Right lobe of liver (tissue), 4 donors: ENCODE data around the gene PAPLN.

ENCODE experiments used
- POLR2A ChIP-seq: fragments of 450-650 bp; IDR thresholded peaks from one replicate; pipeline ENCODE4 v1.6.1; 2017; ENCODE audit warnings: antibody characterized with exemption, mild to moderate bottlenecking
- TF ChIP-seq, protein P1 (sequence below), 4 donors: fragments of 200-600 bp in 3 of 4; fragments of 450-650 bp in 1 of 4; IDR thresholded peaks; one replicate each; pipeline versions ENCODE4 v1.5.1 to v1.8.0; 2016 to 2022; ENCODE audit warnings: antibody characterized with exemption in 4 of 4, mild to moderate bottlenecking in 2 of 4
- donor health status: DM: no; HTN: no; CAD: no.
- donor health status: DM: no; HTN: no; CAD: no.
- donor health status: DM: no; HTN: yes; CAD: no.

- TF ChIP-seq, protein P1, sequence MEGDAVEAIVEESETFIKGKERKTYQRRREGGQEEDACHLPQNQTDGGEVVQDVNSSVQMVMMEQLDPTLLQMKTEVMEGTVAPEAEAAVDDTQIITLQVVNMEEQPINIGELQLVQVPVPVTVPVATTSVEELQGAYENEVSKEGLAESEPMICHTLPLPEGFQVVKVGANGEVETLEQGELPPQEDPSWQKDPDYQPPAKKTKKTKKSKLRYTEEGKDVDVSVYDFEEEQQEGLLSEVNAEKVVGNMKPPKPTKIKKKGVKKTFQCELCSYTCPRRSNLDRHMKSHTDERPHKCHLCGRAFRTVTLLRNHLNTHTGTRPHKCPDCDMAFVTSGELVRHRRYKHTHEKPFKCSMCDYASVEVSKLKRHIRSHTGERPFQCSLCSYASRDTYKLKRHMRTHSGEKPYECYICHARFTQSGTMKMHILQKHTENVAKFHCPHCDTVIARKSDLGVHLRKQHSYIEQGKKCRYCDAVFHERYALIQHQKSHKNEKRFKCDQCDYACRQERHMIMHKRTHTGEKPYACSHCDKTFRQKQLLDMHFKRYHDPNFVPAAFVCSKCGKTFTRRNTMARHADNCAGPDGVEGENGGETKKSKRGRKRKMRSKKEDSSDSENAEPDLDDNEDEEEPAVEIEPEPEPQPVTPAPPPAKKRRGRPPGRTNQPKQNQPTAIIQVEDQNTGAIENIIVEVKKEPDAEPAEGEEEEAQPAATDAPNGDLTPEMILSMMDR (IDR thresholded peaks at IDR 0.05), result no peak
- TF ChIP-seq POLR2A, result no peak
These were observed 39.5 kb downstream of the PAPLN start for GRCh38 chr14:73276836-73277235.
